ENCODE measurements around the gene IFNG-AS1.

DNA sequence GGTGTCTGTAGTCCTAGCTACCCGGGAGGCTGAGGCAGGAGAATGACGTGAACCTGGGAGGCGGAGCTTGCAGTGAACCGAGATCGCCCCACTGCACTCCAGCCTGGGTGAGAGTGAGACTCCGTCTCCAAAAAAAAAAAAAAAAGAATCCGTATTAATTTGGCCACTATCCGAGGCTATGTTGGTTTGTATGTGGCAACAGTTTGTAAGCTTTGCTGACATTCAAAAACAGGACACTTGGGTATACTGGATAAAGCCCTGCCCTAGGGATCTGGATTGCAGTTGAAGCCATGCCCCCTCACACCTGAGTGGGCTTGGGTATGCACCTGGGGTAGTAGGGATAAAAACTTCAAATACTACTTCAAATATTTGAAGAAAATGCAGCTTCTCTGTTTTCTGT is 14.5 kb downstream of the IFNG-AS1 start:
- no peak for TF ChIP-seq MAFK (IDR thresholded peaks at IDR 0.05; ENCODE audit: partially characterized antibody)
- TF ChIP-seq, protein P1, sequence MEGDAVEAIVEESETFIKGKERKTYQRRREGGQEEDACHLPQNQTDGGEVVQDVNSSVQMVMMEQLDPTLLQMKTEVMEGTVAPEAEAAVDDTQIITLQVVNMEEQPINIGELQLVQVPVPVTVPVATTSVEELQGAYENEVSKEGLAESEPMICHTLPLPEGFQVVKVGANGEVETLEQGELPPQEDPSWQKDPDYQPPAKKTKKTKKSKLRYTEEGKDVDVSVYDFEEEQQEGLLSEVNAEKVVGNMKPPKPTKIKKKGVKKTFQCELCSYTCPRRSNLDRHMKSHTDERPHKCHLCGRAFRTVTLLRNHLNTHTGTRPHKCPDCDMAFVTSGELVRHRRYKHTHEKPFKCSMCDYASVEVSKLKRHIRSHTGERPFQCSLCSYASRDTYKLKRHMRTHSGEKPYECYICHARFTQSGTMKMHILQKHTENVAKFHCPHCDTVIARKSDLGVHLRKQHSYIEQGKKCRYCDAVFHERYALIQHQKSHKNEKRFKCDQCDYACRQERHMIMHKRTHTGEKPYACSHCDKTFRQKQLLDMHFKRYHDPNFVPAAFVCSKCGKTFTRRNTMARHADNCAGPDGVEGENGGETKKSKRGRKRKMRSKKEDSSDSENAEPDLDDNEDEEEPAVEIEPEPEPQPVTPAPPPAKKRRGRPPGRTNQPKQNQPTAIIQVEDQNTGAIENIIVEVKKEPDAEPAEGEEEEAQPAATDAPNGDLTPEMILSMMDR (IDR thresholded peaks at IDR 0.05), result no peak
- TF ChIP-seq PHF8 (IDR thresholded peaks at IDR 0.05; ENCODE audit: borderline replicate concordance, low read depth), result no peak
- TF ChIP-seq EP300 (IDR thresholded peaks at IDR 0.05), result no peak
- TF ChIP-seq RCOR1 (IDR thresholded peaks at IDR 0.05; ENCODE audit: low read depth, low read length), result no peak
- TF ChIP-seq, protein P2, sequence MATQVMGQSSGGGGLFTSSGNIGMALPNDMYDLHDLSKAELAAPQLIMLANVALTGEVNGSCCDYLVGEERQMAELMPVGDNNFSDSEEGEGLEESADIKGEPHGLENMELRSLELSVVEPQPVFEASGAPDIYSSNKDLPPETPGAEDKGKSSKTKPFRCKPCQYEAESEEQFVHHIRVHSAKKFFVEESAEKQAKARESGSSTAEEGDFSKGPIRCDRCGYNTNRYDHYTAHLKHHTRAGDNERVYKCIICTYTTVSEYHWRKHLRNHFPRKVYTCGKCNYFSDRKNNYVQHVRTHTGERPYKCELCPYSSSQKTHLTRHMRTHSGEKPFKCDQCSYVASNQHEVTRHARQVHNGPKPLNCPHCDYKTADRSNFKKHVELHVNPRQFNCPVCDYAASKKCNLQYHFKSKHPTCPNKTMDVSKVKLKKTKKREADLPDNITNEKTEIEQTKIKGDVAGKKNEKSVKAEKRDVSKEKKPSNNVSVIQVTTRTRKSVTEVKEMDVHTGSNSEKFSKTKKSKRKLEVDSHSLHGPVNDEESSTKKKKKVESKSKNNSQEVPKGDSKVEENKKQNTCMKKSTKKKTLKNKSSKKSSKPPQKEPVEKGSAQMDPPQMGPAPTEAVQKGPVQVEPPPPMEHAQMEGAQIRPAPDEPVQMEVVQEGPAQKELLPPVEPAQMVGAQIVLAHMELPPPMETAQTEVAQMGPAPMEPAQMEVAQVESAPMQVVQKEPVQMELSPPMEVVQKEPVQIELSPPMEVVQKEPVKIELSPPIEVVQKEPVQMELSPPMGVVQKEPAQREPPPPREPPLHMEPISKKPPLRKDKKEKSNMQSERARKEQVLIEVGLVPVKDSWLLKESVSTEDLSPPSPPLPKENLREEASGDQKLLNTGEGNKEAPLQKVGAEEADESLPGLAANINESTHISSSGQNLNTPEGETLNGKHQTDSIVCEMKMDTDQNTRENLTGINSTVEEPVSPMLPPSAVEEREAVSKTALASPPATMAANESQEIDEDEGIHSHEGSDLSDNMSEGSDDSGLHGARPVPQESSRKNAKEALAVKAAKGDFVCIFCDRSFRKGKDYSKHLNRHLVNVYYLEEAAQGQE (IDR thresholded peaks at IDR 0.05), result no peak
- no peak for TF ChIP-seq RNF2 (IDR thresholded peaks at IDR 0.05; ENCODE audit: borderline replicate concordance, low read depth)
- no peak for TF ChIP-seq RFX5 (IDR thresholded peaks at IDR 0.05)
- TF ChIP-seq TP53 (CRISPR knock-in tag; IDR thresholded peaks at IDR 0.05), result no peak
- TF ChIP-seq ESRRA (IDR thresholded peaks at IDR 0.05; ENCODE audit: borderline replicate concordance, low read length), result no peak
- TF ChIP-seq NPAS2 (CRISPR knock-in tag; IDR thresholded peaks at IDR 0.05; ENCODE audit: borderline replicate concordance), result no peak
- no peak for TF ChIP-seq GATA3 (IDR thresholded peaks at IDR 0.05; ENCODE audit: borderline replicate concordance)
